Thyroid gland (tissue), 4 donors: ENCODE measurements around the gene SORL1. TPM values are rescaled to one million over a fixed set of nuclear protein-coding genes. Genes with fewer than 3 reads are reported as not detected.

ENCODE experiments used
- DNase-seq, 2 donors: peaks; one replicate each; pipeline ENCODE4 v3.0.0-alpha.2; 2019
- H3K27ac ChIP-seq, 3 donors: fragments of 200-600 bp; sonication (generic); 1 replicate in 2 of 3; 2 replicates in 1 of 3; pipeline ENCODE4 v1.5.1; 2016 to 2019; ENCODE audit warnings: mild to moderate bottlenecking in 1 of 3, moderate library complexity in 1 of 3
- H3K27me3 ChIP-seq: fragments of 200-600 bp; sonication (generic); one replicate; pipeline ENCODE4 v1.5.1; 2019
- H3K36me3 ChIP-seq, 2 donors: fragments of 200-600 bp; sonication (generic); one replicate each; pipeline ENCODE4 v1.5.1; 2016 to 2019
- H3K4me1 ChIP-seq, 2 donors: fragments of 200-600 bp; sonication (generic); one replicate each; pipeline ENCODE4 v1.5.1; 2017 to 2019
- H3K4me3 ChIP-seq, 3 donors: fragments of 200-600 bp; sonication (generic); replicated peaks in 1 of 3; 1 replicate in 2 of 3; 2 replicates in 1 of 3; pipeline ENCODE4 v1.5.1; 2016; ENCODE audit warnings: mild to moderate bottlenecking in 1 of 3
- H3K9me3 ChIP-seq: fragments of 200-600 bp; sonication (generic); one replicate; pipeline ENCODE4 v1.5.1; 2017
- POLR2A ChIP-seq, 2 donors: fragments of 450-650 bp; IDR thresholded peaks; one replicate each; pipeline ENCODE4 v1.6.1; 2017; ENCODE audit warnings: antibody characterized with exemption in 2 of 2, mild to moderate bottlenecking in 2 of 2, moderate library complexity in 1 of 2
- WGBS, 2 donors: methylation state at CpG; one replicate each; pipeline ENCODE4 v1.1.5; 2017; 5-methylcytosine and 5-hydroxymethylcytosine counted together
- intact Hi-C: fragments of 100-400 bp; cut with DNase I; formaldehyde crosslinking; loops from one replicate; pipeline ENCODE4 v1.15.1; 2023
- total RNA-seq, 4 donors: library from RNA; depleted of rRNA; stranded (reverse); fragments of >200 nt; gene quantifications; one replicate each; pipeline ENCODE4 v1.2.3, GENCODE V29; 2016
- TF ChIP-seq, protein P1 (sequence below), 6 experiments: fragments of 200-600 bp in 3 of 6; fragments of 450-650 bp in 3 of 6; sonication (generic) in 3 of 6; IDR thresholded peaks; one replicate each; pipeline ENCODE4 v1.5.1; 2016 to 2019; ENCODE audit warnings: antibody characterized with exemption in 6 of 6, mild to moderate bottlenecking in 2 of 6, inconsistent platforms in 1 of 6, moderate library complexity in 1 of 6

SORL1 gene
- total RNA-seq, 4 donors from 2014 or later = 19.6 to 73.8 (median 53.6) TPM

DNA sequence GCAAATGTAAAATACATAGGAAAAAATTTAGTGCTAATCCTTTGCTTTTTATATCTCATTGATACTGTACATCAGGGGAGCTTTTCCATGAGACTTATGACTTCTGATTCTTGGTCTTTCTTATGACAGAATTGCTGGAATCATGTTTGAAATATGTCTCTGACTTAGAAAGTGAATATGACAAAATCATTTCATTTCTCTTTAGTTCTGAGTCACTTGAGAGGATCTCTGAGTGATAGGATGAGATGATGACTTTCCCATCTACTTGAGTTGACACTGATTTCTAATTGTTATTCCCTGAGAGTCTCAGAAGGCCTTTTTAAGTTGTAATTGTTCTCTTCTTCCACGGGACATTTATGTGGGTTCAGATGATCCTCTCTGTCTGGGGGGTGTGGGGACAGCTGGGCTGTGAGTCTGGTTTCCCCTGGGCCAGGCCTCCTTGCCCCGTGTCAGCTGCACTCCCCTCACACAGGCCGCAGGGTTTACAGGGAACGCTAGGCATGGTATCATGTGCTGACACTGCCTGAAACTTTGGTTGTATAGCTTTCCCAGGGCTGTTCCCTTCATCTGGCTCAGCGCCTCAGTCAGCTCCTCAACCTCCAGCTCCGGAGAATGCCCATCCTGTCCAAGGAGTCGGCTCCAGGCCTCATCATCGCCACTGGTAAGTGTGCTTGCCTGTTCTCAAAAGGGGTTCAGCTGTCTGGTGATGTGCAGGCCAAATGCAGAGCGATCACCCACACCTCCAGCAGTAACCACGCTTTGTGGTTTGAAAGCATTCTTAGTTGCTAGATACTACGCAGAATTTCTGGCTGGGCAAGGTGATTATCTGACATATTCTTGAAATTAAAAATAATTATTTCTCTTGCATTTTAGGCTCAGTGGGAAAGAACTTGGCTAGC is 70.2 kb downstream of the SORL1 start:
- no peaks in the 10 kb centered on the region for H3K4me1 ChIP-seq
- H3K4me3 ChIP-seq = no peak overlapping the region
- intact Hi-C loops = no loop called here
- no peaks in the 10 kb centered on the region for H3K27me3 ChIP-seq
- no peaks in the 10 kb centered on the region for H3K9me3 ChIP-seq
- no peak for DNase-seq
- no peak overlapping the region for H3K27ac ChIP-seq
- no peaks in the 10 kb centered on the region for H3K36me3 ChIP-seq
- WGBS, 2 donors = 92 to 96% methylated on average over 10 to 11 of the region's 11 CpGs
- TF ChIP-seq, protein P1, sequence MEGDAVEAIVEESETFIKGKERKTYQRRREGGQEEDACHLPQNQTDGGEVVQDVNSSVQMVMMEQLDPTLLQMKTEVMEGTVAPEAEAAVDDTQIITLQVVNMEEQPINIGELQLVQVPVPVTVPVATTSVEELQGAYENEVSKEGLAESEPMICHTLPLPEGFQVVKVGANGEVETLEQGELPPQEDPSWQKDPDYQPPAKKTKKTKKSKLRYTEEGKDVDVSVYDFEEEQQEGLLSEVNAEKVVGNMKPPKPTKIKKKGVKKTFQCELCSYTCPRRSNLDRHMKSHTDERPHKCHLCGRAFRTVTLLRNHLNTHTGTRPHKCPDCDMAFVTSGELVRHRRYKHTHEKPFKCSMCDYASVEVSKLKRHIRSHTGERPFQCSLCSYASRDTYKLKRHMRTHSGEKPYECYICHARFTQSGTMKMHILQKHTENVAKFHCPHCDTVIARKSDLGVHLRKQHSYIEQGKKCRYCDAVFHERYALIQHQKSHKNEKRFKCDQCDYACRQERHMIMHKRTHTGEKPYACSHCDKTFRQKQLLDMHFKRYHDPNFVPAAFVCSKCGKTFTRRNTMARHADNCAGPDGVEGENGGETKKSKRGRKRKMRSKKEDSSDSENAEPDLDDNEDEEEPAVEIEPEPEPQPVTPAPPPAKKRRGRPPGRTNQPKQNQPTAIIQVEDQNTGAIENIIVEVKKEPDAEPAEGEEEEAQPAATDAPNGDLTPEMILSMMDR (IDR thresholded peaks at IDR 0.05) = no peak
- no peak for TF ChIP-seq POLR2A (IDR thresholded peaks at IDR 0.05)

DNA sequence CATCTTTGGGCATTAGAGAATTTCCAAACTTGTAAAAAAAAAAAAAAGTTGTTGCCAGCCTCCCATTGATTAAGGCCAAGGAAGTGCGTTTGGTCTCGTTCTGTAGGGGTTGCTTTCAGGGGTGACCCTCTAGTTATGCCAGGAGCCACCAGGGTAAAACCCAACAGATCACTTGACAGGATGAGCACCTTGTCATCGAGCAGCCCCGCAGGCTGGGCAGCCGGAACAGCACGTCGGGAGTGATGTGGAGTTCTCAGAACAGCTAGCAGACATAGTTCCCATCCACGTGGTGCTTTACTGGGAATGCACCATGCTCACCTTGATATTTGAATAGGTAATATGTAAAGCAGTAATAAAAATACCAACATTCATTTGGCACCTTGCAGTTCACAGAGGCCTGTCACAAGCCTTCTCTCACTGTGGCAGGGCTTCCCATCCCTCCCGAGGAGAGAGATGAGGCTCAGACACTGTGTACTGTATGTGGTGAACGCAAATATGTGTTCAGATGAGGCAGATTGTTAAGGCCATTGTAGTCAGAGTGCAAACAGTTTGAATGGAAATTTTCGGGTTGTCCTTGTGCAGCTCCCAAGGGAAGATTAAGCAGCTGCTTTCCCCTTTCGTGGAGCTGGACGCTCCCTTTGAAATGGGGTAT is 71.6 kb downstream of the SORL1 start:
- Histone ChIP-seq H3K9me3 (no peaks in the 10 kb centered on the region), H3K27ac (no peak overlapping the region), H3K4me3 (no peak overlapping the region), H3K36me3 (no peaks in the 10 kb centered on the region), H3K27me3 (no peaks in the 10 kb centered on the region), H3K4me1 (no peaks in the 10 kb centered on the region)
- WGBS, 2 donors = 87 to 88% methylated on average over 13 of the region's 13 CpGs
- intact Hi-C loops = no loop called here
- DNase-seq = no peak
- TF ChIP-seq POLR2A (IDR thresholded peaks at IDR 0.05) = no peak
- TF ChIP-seq, protein P1 (IDR thresholded peaks at IDR 0.05) = no peak

DNA sequence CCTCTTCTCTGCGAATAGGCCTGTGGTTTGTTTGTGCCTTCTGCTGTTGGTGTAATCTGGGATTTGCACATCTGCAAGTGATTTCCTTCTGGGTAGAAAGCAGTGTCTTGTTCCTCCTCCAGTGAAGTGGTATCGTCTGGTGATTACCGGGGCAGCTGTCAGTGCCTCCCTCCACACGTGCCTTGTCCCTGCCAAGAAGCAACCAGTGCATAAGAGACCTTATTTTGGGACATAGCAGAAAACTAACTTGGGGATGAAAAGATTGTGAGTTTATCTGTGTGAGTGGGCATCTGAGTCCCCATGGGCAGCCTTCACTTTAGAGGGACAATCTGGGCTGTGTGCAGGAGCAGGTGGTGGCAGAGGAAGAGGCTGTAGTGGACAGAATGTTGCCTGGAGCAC is 72.1 kb downstream of the SORL1 start:
- intact Hi-C loops = no loop called here
- 91% methylated on average over 3 to 4 of the region's 4 CpGs for WGBS, 2 donors
- no peaks in the 10 kb centered on the region for H3K9me3 ChIP-seq
- no peak for DNase-seq
- no peaks in the 10 kb centered on the region for H3K36me3 ChIP-seq
- H3K27me3 ChIP-seq = no peaks in the 10 kb centered on the region
- no peak overlapping the region for H3K4me3 ChIP-seq
- no peaks in the 10 kb centered on the region for H3K4me1 ChIP-seq
- H3K27ac ChIP-seq = no peak overlapping the region
- TF ChIP-seq, protein P1 (IDR thresholded peaks at IDR 0.05) = no peak
- no peak for TF ChIP-seq POLR2A (IDR thresholded peaks at IDR 0.05)

DNA sequence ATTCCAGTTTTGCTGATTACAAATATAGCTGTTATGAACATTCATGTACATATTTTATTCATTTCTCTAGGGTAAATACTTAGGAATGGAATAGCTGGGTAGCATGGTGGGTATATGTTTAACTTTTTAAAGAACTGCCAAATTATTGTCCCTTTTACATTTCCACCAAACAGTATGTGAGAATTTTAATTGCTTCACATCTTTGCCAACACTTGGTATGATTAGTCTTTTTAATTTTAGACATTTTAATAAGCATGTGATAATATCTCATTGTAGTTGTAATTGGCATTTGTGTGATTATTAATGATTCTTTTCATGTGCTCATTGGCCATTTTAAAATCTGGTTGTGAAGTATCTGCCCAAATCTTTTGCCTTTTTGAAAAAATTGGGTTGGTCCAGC is 73.3 kb downstream of the SORL1 start:
- H3K4me1 ChIP-seq = no peaks in the 10 kb centered on the region
- no peak overlapping the region for H3K4me3 ChIP-seq
- no peak overlapping the region for H3K27ac ChIP-seq
- H3K9me3 ChIP-seq = no peaks in the 10 kb centered on the region
- no peaks in the 10 kb centered on the region for H3K27me3 ChIP-seq
- intact Hi-C loops = no loop called here
- TF ChIP-seq, protein P1 (IDR thresholded peaks at IDR 0.05) = no peak
- no peak for TF ChIP-seq POLR2A (IDR thresholded peaks at IDR 0.05)
- H3K36me3 ChIP-seq = no peaks in the 10 kb centered on the region
- no peak for DNase-seq

DNA sequence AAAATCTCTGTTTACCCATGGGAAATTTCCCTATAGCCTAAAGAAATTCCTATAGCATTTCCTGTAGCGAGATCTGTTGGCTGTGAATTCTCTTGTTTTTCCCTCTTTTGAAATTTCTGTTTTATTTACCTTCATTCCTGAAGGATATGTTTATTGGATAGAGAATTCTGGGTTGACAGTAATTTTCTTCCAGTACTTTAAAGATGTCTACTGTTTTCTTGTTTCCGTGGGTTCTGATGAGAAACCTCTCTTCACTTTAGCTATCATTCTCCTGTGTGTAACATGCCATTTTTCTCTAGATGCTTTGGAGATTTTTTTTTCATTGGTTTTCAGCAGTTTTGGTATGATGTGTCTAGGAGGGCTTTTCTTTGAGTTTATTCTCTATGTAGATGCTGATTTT is 78.1 kb downstream of the SORL1 start:
- no peak overlapping the region for H3K4me3 ChIP-seq
- no peak overlapping the region for H3K27ac ChIP-seq
- TF ChIP-seq, protein P1 (IDR thresholded peaks at IDR 0.05) = no peak
- TF ChIP-seq POLR2A (IDR thresholded peaks at IDR 0.05) = no peak
- no peaks in the 10 kb centered on the region for H3K9me3 ChIP-seq
- no peak for DNase-seq
- no peaks in the 10 kb centered on the region for H3K36me3 ChIP-seq
- intact Hi-C loops = no loop called here
- 91 to 96% methylated on average over 2 of the region's 2 CpGs for WGBS, 2 donors
- H3K4me1 ChIP-seq = no peaks in the 10 kb centered on the region
- no peaks in the 10 kb centered on the region for H3K27me3 ChIP-seq
